SIG-M5 (cell line): ENCODE data around the gene ACAP2.

Source experiments
- DNase-seq: peaks from one replicate; lab custom pipeline; 2025; lab: John Stamatoyannopoulos, UW

The ACAP2 gene

DNA sequence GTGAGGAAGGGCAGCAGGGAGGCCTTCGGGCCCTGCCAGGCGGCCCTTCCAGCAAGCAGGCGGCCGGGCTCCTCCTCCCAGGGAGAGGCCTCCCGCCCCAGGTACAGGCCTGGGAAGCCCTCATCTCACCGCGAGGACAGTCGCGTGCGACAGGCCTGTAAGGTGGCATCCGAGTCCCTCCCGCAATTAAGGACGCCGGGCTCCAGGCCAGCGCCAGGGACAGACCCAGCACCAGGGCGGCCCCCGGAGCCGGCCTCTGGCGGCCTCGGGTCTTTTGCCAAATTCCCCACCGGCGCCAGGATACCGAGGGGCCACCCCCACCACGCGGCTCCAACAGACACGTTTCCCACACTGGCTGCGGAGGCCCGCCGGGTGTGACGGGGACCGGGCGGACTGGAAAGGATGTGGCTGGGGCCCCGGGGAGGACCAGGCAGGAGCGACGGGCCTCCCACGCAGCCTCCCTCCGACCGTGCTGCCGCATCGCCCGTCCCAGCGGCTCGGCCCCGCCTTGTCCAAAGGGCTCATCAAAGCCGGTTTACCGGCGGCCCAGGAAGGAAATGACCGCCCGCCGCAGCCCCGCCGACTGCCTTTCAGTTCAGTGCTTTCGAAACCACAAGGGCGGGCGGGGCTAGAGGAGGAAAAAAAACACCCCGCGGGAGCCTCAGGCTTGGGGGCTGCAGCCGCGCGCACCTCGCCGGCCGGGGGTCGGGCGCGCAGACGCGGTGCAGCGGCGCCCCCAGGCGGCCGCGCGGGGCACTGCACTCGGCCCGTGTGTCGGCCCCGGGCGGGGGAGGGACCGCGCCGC lies 183.1 kb downstream of the ACAP2 start:
- DNase-seq = peak; percentile 63

DNA sequence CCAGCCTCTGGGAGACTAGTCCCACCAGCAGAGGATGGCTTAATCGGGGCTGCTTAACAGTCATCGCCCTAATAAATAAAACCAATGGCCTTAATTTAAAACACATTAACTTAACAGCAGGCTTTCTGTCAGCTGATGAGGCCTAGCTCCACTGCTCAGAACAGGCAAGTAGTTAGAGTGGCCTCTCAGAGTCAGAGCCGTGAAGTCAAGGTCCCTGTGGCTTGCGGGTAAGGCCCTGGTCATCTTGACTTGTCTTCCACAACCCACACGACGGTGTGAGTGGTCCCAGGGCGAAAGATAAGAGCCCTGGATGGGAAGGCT lies 183.7 kb downstream of the ACAP2 start:
- DNase-seq = no peak

DNA sequence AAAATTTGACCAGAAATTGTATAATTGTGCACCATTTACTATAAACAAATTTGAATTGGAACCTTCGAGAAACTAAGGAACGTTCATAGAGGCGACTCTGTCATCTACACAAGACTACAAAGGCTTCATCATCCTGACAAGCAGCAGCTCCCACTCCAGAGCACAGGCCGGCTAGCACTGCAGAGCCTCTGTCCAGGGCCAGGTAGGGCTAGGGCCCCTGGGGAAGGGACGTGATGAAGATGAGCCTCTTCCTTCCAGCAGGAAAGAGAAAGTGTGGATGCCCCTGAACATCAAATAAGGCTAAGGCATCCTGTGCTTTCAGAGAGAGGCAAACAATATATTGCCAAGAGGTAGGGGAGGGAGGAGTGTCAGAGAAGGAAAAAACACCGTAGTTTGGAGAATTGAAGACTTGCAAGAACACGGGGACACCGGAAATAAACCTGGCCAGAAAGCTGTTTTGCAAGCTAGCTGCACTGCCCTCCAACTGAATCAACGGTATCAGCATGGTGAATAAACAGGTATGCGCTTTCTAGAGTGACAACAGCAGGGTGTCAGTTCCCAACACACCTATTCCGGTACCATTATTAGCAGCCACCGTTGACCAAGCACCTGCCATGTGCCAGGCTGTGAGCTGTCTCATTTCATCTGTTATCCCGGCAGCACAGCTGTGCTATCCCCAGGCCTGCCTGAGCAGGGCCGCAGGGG lies 184.2 kb downstream of the ACAP2 start:
- DNase-seq = no peak

DNA sequence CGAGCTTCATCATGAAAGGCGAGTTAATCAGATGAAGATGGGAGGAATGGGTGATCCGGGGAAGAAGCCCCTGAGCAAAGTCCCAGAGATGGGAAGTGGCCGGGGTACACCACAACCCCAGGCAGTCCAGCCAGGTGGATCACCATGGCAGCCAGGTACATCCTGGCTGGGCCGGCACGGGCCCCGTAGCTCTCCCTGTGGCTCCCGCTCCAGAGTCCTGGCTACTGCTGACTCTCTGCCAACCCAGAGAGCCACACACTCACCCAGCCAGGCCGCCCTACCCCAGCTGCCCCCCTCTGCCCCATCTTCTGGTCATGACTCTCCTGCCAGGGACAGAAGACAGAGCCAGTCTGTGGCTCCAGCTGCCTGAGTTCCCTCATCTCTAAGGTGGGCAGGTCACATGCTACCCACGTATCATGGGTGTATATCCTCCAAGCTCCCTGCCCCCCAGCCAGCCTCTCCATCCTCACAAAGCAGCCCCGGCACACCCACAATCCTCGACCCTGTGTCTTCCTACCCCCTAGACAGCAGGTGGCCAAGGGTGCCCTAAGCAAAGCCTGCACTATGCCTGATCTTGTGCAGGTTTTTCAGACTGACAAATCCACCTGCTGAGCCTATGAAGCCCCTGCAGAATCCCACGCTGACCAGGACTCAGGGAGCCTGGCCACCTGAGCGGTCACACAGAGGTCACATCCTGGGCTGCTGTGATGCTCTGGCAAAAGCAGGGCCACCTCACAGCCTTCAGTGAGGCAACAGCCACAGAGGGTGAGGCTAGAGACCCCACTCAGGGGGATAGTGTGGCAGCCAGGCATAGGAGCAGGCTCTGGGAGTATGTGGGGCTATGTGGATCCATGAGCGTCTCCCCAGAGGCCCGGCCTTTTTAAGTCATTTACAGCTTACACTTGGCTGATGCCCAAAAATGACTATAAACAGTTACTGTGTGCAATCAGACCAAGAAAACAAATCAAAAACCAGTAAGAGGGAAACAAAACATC lies 185.1 kb downstream of the ACAP2 start:
- no peak for DNase-seq

DNA sequence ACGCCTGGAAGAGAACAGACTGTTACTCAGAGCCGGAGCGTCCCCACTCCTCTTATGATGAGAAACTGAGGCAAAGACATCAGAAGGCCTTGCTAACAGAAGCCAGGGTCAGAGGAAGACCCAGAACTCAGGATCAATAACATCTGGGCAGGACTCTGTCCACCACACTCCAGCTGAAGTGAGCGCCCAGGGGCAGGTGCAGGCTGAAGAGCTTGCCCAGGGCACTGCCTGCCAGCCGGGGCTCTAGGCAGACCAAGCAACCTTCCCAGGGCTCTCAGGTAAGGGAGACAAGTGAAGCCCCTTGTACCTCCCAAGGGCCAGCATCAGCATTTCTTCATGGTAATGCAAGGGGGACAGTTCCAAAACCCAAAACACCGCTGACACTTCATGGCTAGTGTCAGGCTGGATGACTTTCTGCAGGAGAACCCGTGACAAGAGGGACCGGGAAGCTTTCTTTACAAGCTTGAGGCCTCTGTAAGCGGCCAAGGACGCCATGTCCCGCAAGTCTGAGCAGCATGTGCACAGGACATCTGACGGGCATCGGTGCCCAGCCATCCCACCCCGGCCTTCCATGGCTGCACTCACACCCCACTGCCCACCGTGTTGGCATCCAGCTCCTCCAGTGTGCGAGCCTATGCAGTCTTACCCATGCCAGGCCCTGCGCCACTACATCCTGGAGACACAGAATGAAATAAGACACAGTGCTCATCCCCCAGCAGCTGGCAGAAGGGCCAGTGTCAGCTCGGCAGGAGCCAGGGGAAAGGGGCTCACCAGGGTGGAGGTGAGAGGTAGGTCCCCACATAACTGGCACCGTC lies 186.0 kb downstream of the ACAP2 start:
- DNase-seq = no peak

DNA sequence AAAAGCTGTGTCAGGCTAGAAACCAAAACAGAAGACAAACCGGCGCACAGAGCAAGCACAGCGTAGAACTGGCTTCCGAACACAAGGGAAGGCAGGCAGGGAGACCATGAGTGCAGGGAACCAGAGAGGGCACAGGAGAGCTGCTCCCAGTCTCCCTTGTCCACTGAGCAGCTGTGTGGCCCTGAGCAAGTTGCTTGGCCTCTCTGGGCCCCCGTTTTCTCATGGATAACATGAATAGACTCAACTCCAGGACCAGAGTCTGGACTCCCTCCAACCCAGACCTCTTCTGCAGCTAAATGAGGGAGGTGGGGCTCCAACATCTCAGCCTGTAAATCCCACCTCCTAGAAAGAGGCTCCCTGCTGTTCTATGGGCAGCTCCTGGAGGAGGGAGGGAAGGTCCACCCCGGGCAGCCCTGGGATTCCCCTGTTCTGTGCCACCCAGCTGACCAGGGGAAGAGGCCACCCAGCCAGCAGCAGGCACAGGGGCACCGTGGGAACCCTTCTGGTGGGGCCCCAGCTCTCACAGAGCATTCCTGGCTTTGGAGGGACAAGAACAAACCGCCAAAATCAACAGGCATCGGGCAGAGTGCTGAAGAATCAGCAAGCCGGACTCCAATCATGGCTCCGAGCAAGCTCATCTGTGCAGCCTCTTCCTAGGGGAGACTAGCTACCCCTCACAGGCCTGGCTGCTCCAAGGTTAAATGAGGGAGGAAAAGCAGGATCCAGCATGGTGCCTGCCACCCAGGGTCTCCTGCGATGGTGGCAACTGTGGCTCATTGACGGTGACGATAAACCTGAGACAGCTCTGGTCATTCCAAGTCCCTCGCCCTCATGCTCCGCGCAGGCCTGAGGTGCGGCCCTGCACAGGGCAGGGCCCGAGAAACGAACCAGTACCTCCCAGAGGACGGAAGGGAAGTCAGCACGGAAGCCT lies 187.0 kb downstream of the ACAP2 start:
- no peak for DNase-seq

DNA sequence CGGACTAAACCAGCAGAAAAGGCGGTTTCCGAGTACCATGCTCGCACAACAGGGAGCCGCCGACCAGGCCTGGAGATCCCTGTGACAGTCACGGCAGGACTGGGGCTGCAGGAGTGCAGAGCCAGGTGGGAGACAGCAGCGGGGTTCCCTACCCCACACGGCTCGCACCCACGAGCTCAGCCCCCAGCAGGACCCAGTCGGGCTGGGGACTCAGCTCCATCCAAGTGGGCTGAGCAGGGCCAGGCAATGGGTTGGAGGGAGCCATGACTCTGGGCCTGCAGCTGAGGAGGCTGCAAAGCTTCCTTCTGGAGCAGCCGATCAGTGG lies 187.7 kb downstream of the ACAP2 start:
- no peak for DNase-seq

DNA sequence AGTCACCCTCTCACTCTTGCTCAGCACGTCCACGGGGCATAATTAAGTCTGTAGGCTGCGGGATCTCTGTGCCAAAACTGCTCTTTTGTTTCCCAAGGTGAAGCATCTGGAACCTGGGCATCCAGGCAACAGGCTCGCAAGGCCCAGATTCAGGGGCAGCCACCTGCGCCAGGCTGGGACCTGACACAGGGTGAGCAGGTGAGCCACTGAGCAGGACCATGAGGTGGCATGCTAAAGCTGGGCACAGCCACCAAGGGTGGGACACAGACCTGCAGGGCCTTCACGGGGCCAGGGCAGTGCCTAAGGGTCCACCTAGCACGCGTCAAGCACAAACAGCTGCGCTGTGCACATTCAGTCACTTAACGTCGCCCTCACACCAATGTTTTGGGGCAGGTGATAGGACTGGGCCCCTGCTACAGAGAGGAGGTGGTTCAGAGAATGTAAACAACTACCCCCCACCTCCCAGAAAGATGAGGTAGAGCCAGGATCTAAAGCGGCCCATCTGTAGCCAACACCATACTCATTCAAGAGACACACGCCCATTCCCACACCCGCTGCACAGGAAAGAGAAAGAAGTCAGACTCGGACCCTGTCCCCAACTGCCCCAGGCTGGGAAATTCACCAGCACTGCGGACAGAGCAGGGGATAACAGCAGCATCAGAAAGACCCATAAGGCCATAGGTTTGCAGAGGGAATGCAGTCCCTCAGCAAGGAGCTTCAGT lies 188.2 kb downstream of the ACAP2 start:
- DNase-seq = no peak

DNA sequence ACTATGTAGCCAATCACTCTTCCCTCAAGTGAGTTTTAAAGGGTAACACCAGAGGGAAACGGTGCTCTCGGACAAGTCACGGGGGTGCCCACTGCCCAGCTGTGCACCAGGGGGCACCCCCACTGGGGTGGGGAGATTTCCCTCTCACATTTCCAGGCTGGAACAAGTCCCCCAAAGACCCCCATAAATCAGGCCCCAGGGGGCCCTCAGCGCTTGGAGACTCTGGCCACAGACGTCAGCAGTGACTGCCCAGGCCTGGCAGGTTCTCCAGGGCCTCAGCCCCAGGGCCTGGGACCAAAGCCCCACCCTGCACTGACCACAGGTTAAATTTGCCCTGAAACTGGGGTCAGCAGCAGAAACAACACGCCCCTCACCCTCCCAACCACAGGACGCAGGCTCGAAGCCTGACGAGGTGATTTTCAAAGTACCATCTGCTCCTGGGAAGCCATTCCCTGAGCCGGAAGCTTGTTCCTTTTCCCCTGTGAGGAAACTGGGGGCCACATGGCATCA lies 188.8 kb downstream of the ACAP2 start:
- no peak for DNase-seq

DNA sequence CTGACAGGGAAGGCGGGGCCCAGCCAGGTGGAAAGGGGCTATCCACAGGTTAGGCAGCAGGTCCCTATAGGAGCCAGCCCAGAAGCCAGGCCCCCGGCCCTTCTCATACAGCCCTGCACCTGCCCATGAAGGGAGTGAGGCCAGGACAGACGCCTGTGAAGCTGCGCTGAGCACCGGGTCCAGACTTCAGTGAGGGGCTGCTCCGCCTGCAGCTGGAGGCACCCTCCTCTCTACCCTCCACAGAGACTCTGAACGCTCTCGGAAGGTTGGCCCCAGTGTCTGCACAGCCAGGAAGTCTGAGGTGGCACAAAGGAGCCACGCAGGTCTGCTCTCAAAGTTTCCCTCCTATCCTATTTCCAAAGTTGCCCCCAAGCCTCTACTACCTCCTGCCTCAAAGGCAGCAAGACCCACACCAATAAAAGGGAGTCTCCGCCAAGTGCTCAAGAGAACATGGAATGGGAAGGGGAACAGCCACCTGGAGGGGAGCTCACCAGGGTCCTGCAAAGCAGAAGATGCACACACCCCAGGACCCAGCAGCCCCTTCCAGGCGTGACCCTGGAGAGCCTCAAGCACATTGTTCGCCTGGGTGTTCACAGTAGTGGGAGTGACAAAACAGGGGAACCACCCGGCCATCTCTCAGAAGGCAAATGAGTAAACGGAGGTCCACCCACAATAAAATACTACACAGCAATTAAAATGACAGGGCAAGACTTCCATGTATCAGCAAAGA lies 191.3 kb downstream of the ACAP2 start:
- DNase-seq = no peak

DNA sequence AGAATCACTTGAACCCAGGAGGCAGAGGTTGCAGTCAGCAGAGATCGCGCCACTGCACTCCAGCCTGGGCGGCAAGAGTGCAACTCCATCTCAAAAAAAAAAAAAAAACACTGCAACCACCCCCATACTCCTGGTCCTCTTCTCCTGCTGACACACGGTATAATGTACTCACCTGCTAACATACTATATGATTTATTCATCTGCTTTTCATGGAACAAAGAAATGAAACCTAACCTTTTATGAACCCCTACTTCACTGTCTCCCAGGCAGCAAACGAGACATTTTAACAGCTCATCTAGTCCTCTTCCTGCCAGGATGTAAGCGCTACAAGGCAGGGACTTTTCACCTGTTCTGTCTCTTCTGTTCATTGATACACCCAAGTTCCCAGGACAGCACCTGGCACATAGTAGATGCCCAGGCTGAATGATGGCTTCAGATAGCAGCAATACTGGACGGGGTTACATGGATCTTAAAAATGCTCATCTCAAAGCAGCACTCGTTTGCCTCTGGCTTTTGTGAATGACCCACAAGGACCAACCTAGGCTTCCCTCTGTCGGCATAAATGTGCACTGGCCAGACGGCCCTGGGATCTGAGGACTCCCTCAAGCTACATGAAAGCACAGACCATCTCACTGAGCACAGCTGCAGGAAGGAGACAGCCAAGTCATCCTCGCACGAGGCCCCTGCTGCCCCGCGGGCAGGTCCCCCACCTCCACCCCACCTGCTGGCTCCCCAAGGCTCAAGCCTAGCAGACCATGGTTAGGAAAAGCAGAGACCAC lies 192.2 kb downstream of the ACAP2 start:
- no peak for DNase-seq

DNA sequence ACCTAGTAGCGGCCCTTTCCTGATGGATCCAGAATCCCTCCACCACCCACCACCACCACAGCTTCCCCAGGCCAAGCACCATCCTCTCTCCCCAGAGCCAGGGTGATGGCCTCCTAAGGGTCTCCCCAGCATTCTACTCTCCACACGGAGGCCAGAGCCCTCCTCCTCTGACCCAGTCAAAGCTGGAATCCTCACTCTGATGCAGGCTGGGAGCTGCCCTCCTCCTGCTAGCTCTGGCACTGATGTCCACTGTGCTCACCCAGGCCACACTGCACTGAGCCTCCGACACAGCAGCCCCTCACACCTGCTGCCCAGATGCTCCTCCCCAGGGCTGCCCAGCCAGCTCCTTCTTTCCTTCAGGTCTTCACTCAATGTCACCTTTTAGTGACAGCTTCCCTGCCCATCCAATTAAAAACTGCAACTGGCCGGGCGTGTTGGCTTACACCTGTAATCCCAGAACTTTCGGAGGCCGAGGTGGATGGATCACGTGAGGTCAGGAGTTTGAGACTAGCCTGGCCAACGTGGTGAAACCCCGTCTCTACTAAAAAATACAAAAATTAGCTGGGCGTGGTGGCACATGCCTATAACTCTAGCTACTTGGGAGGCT lies 192.9 kb downstream of the ACAP2 start:
- no peak for DNase-seq

DNA sequence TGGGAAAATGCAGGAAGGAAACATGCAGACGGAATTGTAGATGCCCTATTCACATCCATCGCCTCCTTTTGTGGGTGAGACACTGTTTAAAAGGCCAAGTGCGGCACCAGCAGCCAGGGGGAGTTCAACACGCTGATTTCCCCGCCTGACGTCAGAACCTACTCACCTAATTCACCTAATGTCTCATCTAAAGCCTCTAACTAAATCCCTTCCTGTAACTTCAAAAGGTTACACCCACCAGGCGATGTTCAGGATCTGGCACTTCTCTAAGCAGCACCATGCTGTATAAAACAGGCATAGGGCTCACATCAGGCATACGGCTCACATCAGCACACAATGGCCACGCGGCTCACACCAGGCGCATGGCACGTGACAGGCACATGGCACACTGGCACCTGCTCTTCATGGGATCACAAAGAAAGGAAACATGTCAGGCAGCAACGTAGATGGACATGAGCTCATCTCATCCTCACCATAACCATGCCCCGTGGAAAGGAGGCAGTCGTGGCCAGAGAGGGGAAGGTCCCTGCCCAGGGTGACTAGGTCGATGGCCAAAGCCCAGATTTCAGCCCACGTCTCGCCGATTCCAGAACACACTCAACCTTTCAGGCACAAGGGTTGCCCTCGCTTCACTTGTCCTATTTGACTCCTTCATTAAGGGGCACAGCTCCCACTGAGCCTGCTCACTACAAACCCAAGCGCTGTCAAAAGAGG lies 193.6 kb downstream of the ACAP2 start:
- DNase-seq = no peak

DNA sequence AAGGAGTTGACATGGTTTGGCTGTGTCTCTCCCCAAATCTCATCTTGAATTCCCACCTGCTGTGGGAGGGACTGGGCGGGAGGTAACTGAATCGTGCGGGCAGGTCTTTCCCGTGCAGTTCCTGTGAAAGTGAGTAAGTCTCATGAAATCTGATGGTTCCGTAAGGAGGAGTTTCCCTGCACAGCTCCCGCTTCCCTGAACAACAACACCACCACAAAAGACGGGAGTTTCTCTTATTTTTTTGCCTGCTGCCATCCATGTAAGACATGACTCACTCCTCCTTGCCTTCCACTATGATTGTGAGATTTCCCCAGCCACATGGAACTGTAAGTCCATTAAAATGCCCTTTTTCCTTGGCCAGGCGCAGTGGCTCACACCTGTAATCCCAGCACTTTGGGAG lies 194.5 kb downstream of the ACAP2 start:
- no peak for DNase-seq

DNA sequence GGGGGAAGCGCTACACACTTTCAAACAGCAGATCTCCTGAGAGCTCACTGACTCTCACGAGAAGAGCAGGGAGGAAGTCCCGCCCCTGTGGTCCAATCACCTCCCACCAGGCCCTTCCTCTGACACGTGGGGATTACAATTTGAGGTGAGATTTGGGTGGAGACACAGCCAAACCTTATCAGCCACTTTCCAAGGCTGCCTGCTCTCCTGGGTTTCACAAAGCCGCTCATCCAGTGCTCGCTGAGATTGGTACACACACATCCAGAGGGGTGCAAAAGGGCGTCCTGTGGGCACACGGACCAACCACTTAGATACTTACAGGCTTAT lies 195.0 kb downstream of the ACAP2 start:
- DNase-seq = no peak

DNA sequence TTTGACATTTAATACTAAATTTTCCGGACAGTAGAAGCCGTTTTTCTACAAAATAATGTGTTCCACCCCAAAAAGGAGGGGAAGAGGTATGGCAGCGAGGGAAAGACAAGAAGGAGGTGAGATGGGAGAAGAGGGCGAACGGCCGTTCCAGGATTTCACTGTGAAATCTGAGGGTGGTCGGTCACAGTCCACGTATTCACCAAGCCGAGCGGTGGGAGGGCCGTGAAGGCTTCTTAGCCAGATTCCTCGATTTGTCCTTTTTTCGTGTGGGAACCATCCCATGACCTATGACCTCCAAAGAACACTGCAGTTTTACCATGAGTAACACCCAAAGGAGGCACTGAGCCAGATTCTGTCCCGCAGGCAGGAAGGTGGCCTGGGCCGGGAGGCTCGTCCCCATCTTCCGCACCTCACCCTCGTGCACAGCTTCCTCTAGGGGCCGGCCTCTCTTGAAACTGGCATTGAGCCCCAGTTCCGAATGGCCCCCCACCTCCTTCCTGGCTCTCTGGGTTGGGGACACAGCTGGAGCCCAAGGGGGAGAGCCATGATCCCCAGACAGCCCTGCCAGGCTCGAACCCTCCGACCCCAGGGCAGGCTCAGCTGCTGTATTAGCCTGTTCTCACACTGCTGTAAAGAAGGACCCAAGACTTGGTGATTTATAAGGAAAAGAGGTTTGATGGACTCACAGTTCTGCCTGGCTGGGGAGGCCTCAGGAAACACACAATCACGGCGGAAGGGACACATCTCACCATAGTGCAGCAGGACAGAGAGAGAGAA lies 195.5 kb downstream of the ACAP2 start:
- DNase-seq = no peak

DNA sequence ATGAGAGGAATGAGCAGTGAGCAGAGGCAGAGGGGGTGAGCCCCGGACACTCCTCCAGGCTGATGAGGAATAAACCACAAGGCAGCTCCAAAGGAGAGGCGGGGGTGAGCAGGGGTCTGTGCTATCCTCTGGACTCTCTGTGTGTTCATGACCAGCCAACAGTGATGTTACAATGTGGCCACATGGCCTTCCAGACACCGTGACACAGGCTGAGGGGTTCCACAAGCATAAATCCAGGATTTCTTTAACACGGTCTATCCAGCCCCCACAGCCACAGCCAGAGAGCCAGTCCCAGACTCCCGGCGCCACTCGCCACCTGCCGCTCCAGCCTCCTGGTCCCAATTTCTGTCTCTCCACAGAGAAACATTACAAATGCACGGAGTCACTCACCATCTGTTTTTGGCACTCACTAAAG lies 196.2 kb downstream of the ACAP2 start:
- DNase-seq = no peak
